HEK293T (cell line): ENCODE measurements around the gene PRPF8.

Experiments used
- CTCF ChIA-PET: fragments of 350-600 bp; formaldehyde crosslinking; extraction: SDS; loops from one replicate; lab custom pipeline; 2021; ENCODE audit warnings: antibody characterized with exemption, inconsistent platforms; lab: Yijun Ruan, JAX
- POLR2A ChIA-PET: fragments of 350-600 bp; formaldehyde crosslinking; extraction: SDS; loops from one replicate; lab custom pipeline; 2020; ENCODE audit warnings: antibody characterized with exemption, inconsistent platforms; lab: Yijun Ruan, JAX
- DNase-seq: peaks from one replicate; pipeline ENCODE4 v3.0.0; 2012; ENCODE audit warnings: mixed read lengths; ENCODE audit errors: extremely low spot score
- ARNT ChIP-seq: fragments of 450-650 bp; IDR thresholded peaks from 2 replicates; pipeline ENCODE4 v1.6.1; 2017; ENCODE audit warnings: mild to moderate bottlenecking
- BHLHE40 ChIP-seq: fragments of 450-650 bp; IDR thresholded peaks from 2 replicates; pipeline ENCODE4 v1.6.1; 2016; ENCODE audit warnings: mild to moderate bottlenecking, moderate library complexity, borderline replicate concordance
- CTBP1 ChIP-seq: fragments of 450-650 bp; IDR thresholded peaks from 2 replicates; pipeline ENCODE4 v1.6.1; 2016; ENCODE audit warnings: borderline replicate concordance
- ELF4 ChIP-seq: fragments of 450-650 bp; IDR thresholded peaks from 2 replicates; pipeline ENCODE4 v1.6.1; 2017; ENCODE audit warnings: antibody characterized with exemption
- FOXA1 ChIP-seq: fragments of 450-650 bp; IDR thresholded peaks from 2 replicates; pipeline ENCODE4 v1.6.1; 2016; ENCODE audit warnings: mild to moderate bottlenecking
- FOXK2 ChIP-seq: fragments of 450-650 bp; IDR thresholded peaks from 2 replicates; pipeline ENCODE4 v1.6.1; 2016; ENCODE audit warnings: mild to moderate bottlenecking
- FOXM1 ChIP-seq: fragments of 450-650 bp; IDR thresholded peaks from 2 replicates; pipeline ENCODE4 v1.6.1; 2017; ENCODE audit warnings: mild to moderate bottlenecking, borderline replicate concordance
- HDGF ChIP-seq: fragments of 450-650 bp; IDR thresholded peaks from 2 replicates; pipeline ENCODE4 v1.6.1; 2017; ENCODE audit warnings: antibody characterized with exemption, borderline replicate concordance
- L3MBTL2 ChIP-seq: fragments of 450-650 bp; conservative IDR thresholded peaks from 2 replicates; pipeline ENCODE4 v1.6.1; 2016; ENCODE audit warnings: mild to moderate bottlenecking
- LEF1 ChIP-seq: fragments of 450-650 bp; IDR thresholded peaks from 2 replicates; pipeline ENCODE4 v1.6.1; 2017; ENCODE audit warnings: mild to moderate bottlenecking, borderline replicate concordance
- NFRKB ChIP-seq: fragments of 450-650 bp; IDR thresholded peaks from 2 replicates; pipeline ENCODE4 v1.6.1; 2016; ENCODE audit warnings: mild to moderate bottlenecking, moderate library complexity
- SP1 ChIP-seq: fragments of 450-650 bp; IDR thresholded peaks from 2 replicates; pipeline ENCODE4 v1.6.1; 2017
- SUZ12 ChIP-seq: fragments of 450-650 bp; IDR thresholded peaks from 2 replicates; pipeline ENCODE4 v1.6.1; 2016; ENCODE audit warnings: mild to moderate bottlenecking
- TARDBP ChIP-seq: fragments of 450-650 bp; IDR thresholded peaks from 2 replicates; pipeline ENCODE4 v1.6.1; 2016
- ZNF384 ChIP-seq: fragments of 450-650 bp; IDR thresholded peaks from 2 replicates; pipeline ENCODE4 v1.6.1; 2016
- TF ChIP-seq, protein P1 (sequence below): fragments of 450-650 bp; IDR thresholded peaks from 2 replicates; pipeline ENCODE4 v1.6.1; 2016

Gene PRPF8

GRCh38 chr17:1636732-1637285 is 47.9 kb downstream of the PRPF8 start:
- TF ChIP-seq HDGF = no peak
- TF ChIP-seq SUZ12 = no peak
- TF ChIP-seq L3MBTL2 = no peak
- no peak for TF ChIP-seq FOXM1
- TF ChIP-seq ZNF384 = no peak
- TF ChIP-seq ELF4 = no peak
- no peak for TF ChIP-seq SP1
- no peak for TF ChIP-seq LEF1
- TF ChIP-seq ARNT = no peak
- POLR2A ChIA-PET = no interaction called here
- CTCF ChIA-PET = interaction anchor here (0.8 to 1.4 kb wide), 2 partner anchors 12 to 13 kb away, joined by 4 to 5 read pairs; partner anchors contain the start of gene RILP
- DNase-seq = no peak

- ChIA-PET POLR2A (no interaction called here), CTCF (interaction anchor here (1.4 kb wide), 1 partner anchor 12 kb away, joined by 5 read pairs; no protein-coding TSS in a partner anchor)
- no peak for DNase-seq
- TF ChIP-seq TARDBP (no peak), ARNT (no peak), FOXA1 (no peak), NFRKB (no peak)
- TF ChIP-seq, protein P1, sequence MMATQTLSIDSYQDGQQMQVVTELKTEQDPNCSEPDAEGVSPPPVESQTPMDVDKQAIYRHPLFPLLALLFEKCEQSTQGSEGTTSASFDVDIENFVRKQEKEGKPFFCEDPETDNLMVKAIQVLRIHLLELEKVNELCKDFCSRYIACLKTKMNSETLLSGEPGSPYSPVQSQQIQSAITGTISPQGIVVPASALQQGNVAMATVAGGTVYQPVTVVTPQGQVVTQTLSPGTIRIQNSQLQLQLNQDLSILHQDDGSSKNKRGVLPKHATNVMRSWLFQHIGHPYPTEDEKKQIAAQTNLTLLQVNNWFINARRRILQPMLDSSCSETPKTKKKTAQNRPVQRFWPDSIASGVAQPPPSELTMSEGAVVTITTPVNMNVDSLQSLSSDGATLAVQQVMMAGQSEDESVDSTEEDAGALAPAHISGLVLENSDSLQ = no peak
These were observed 48.8 kb downstream of the PRPF8 start for GRCh38 chr17:1635675-1636465.

DNA sequence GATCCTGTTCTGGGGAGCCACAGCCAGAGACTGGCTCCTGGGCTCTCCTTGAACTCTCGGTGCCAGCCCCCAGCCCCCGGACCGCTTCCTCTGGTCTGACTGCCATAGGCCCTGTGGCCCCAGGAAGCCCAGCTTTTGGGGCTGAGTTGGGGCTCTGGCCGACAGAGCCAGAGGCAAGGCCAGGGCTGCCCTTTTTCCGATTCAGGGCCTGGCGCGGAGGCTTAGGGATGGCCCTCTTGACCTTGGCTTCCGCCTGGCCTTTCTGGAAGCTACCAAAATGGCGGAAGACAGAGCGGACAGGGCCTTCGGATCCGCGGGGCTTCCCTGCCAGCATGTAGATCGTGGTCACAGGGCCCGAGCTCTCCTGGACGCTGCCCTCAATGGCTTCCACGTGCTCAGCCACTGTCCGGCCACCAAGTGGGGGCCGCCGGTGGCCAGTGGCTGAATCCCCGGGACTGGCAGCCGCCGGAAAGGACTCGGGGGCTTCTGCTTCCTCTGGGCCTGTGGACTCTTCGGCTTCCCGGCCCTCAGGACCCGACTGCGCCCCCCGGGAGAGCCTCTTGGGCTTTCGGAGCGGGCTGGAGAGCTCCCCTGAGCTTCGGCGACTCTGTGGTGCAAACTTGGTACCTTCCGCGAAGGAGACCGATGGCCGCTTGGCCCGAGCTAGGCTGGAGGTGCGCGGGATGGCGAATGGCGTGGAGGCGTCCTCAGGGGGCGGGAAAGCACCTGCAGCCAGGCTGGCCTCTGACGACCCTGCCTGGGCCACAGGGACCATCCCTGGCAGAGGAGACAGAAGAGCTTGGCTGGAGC is 49.6 kb downstream of the PRPF8 start:
- CTCF ChIA-PET = no interaction called here
- TF ChIP-seq ARNT (no peak), SP1 (no peak), ELF4 (no peak), LEF1 (no peak), FOXK2 (no peak), FOXA1 (no peak), HDGF (no peak), ZNF384 (no peak), BHLHE40 (no peak), FOXM1 (no peak), L3MBTL2 (no peak), SUZ12 (no peak), TARDBP (no peak), NFRKB (no peak), CTBP1 (no peak)
- no peak for DNase-seq
- POLR2A ChIA-PET = no interaction called here

DNA sequence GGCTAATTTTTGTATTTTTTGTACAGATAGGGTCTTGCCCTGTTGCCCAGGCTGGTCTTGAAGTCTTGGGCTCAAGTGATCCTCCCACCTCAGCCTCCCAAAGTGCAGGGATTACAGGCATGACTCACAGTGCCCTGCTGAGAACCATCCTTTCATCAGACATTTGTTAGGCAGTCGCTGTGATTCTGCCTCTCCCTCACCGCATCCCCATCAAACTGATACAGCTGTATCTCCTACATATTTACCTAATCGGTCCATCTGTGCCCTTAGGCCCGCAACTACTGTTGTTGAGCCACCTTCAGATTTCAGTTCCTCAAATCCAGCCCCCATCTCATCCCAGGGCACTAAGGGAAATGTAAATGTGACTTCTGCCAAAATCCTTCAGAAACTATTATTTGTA is 54.0 kb downstream of the PRPF8 start:
- TF ChIP-seq BHLHE40 (no peak), FOXK2 (no peak), SP1 (no peak), LEF1 (no peak), L3MBTL2 (no peak), TARDBP (no peak), FOXM1 (no peak), NFRKB (no peak), ELF4 (no peak), SUZ12 (no peak), CTBP1 (no peak), ZNF384 (no peak), HDGF (no peak), FOXA1 (no peak), ARNT (no peak)
- TF ChIP-seq, protein P1 = no peak
- CTCF ChIA-PET = interaction anchor here (0.6 to 3.4 kb wide), 11 partner anchors 8 to 114 kb away, joined by 3 to 43 read pairs (median 3); partner anchors contain the start of genes INPP5K and SCARF1
- POLR2A ChIA-PET = interaction anchor here (1.6 to 3.1 kb wide), 3 partner anchors 12 to 59 kb away, joined by 6 to 18 read pairs (median 7); no protein-coding TSS in a partner anchor
- no peak for DNase-seq

DNA sequence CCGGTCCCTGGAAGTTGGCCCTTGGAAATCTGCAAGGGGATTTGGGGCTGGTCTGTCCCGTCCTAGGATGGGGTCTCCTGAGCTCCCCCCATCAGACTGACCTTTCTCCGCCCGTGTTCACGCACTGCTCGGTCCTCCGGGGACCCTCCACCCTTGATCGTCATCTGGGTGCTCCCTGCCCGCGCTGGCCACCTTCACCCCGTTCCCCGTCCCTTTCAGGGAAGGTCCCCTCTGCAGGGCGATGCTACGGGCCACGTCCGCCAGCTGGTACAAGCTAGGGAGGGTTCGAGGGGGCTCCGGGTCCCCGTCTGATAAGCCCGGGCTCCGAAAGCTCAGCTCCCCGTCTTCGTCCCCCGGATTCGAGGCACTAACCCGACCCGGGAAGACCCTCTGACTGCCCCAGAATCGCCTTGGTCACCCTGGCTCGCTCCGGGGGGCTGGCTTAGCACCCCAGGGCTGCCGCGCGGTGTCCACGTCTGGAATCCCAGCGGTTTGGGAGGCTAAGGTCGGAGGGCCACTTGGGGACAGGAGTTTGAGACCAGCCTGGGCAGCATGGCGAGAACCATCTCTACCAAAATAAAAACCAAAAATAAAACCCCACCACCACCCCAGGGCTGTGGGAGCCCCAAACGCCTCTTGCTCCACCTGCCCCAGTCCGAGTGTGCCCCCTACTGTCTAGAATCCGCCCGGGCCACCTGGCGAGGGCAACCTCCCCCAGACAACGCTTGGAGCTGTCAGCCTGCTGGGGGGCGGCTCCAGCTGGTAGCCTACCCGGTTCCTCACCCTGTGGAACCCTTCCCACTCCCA is 55.0 kb downstream of the PRPF8 start:
- TF ChIP-seq FOXK2 = no peak
- no peak for TF ChIP-seq LEF1
- no peak for TF ChIP-seq FOXM1
- TF ChIP-seq, protein P1 = no peak
- no peak for TF ChIP-seq ZNF384
- no peak for TF ChIP-seq ARNT
- no peak for TF ChIP-seq HDGF
- TF ChIP-seq SUZ12 = no peak
- ChIA-PET CTCF (interaction anchor here (0.6 to 3.4 kb wide), 14 partner anchors 9 to 205 kb away, joined by 3 to 43 read pairs (median 3); partner anchors contain the start of genes INPP5K, PITPNA and SCARF1), POLR2A (interaction anchor here (1.6 to 3.1 kb wide), 3 partner anchors 11 to 58 kb away, joined by 6 to 18 read pairs (median 7); no protein-coding TSS in a partner anchor)
- peak; percentile 49 for DNase-seq
